Measurements from ENCODE around the gene MCCC1. TPM values are rescaled to one million over a fixed set of nuclear protein-coding genes. Genes with fewer than 3 reads are reported as not detected.

The MCCC1 gene
- total and polyA plus RNA-seq, 2 of the 13 experiments (the other 11 are each of a cell fraction or from before 2014, with no cell fraction given), result 11.7 to 30.1 TPM

GRCh38 chr3:183094711-183095110 is 4.6 kb downstream of the MCCC1 start:
- Histone ChIP-seq H3K27me3 (ENCODE audit: control insufficient read depth in 1 of 2, insufficient read depth in 2 of 2, low read length in 2 of 2) (no peaks in the 10 kb centered on the region), H4K20me1 (ENCODE audit: insufficient read depth, low read length) (0 out of 2 replicates have a peak, but pooled peaks cover 3% of the 10 kb centered on the region), H3K36me3 (replicated peaks in 1 of 2; ENCODE audit: control insufficient read depth in 1 of 2, insufficient read depth in 2 of 2, low read length in 2 of 2) (peaks cover 7 to 14% of the 10 kb centered on the region in 2 experiments; a peak in 4 of 5 replicates), H3K9me3 (ENCODE audit: low read length) (no peaks in the 10 kb centered on the region), H3K4me2 (ENCODE audit: low read depth, low read length) (no peak overlapping the region), H3K4me3 (replicated peaks in 1 of 3; ENCODE audit: insufficient read depth in 1 of 3, low read depth in 2 of 3, low read length in 3 of 3) (no peak overlapping the region), H3K4me1 (ENCODE audit: insufficient read depth, low read length) (peaks cover 16% of the 10 kb centered on the region), H3K9ac (ENCODE audit: insufficient read depth, low read depth, low read length) (no peak overlapping the region), H2AFZ (ENCODE audit: low read length) (no peak overlapping the region), H3K27ac (ENCODE audit: extremely low read length, insufficient read depth, low read length) (no peak overlapping the region), H3K79me2 (ENCODE audit: insufficient read depth, low read length) (peaks cover 10% of the 10 kb centered on the region)
- 93% methylated on average over 4 of the region's 4 CpGs for WGBS (ENCODE audit: low lambda C conversion rate)
- DNase-seq (ENCODE audit: low spot score) (no peak), FAIRE-seq (no peak), ATAC-seq (no peak)
- in situ Hi-C loops (cut with HindIII; ENCODE audit: extremely low pct_ligation_motif_present, low pct_unique_long_range_greater_than_20kb), result no loop called here
- TF ChIP-seq TBL1XR1 (IDR thresholded peaks at IDR 0.05; ENCODE audit: borderline replicate concordance, low read length, partially characterized antibody) (no peak), REPIN1 (CRISPR knock-in tag; IDR thresholded peaks at IDR 0.05; ENCODE audit: borderline replicate concordance, low read depth) (no peak), SOX6 (IDR thresholded peaks at IDR 0.05) (no peak), SOX6 (CRISPR knock-in tag; IDR thresholded peaks at IDR 0.05) (no peak), SIN3A (IDR thresholded peaks at IDR 0.05; ENCODE audit: borderline replicate concordance, low read depth, low read length) (no peak), ZNF224 (CRISPR knock-in tag; IDR thresholded peaks at IDR 0.05) (no peak), ZKSCAN8 (CRISPR knock-in tag; IDR thresholded peaks at IDR 0.05; ENCODE audit: borderline replicate concordance) (no peak), MAFK (conservative IDR thresholded peaks at IDR 0.05 in 1 of 2, IDR thresholded peaks at IDR 0.05 in 1 of 2; ENCODE audit: low read length in 2 of 2) (no peak), RELA (CRISPR knock-in tag; IDR thresholded peaks at IDR 0.05) (no peak), ZNF878 (CRISPR knock-in tag; IDR thresholded peaks at IDR 0.05) (no peak), CENPBD1 (CRISPR knock-in tag; IDR thresholded peaks at IDR 0.05; ENCODE audit: borderline replicate concordance, low read depth) (no peak), ZNF225 (CRISPR knock-in tag; IDR thresholded peaks at IDR 0.05) (no peak), RAD51 (IDR thresholded peaks at IDR 0.05; ENCODE audit: borderline replicate concordance) (no peak), CSRNP2 (CRISPR knock-in tag; conservative IDR thresholded peaks at IDR 0.05; ENCODE audit: low read depth) (no peak), ZNF543 (CRISPR knock-in tag; IDR thresholded peaks at IDR 0.05) (no peak), ZBTB1 (CRISPR knock-in tag; IDR thresholded peaks at IDR 0.05; ENCODE audit: borderline replicate concordance) (no peak), ZNF383 (CRISPR knock-in tag; IDR thresholded peaks at IDR 0.05; ENCODE audit: borderline replicate concordance) (no peak)
- CTCF ChIA-PET (ENCODE audit: low intra/inter-chr PET ratio, low total read pairs), result no interaction called here
- intact Hi-C loops (cut with micrococcal nuclease; ENCODE audit: unreplicated experiment), result no loop called here
- no TSS peak for BruUV-seq (replicated peaks)
- POLR2A ChIA-PET, result no interaction called here

Measured in HepG2 (cell line).